ENCODE data around the gene ZBTB4. TPM values are rescaled to one million over a fixed set of nuclear protein-coding genes. Genes with fewer than 3 reads are reported as not detected.
A peak's percentile ranks its signal among the peaks of the same experiment; 100 is the strongest.

ZBTB4 gene
- total RNA-seq, 1 donor from 2014 or later, result 34.5 TPM

DNA sequence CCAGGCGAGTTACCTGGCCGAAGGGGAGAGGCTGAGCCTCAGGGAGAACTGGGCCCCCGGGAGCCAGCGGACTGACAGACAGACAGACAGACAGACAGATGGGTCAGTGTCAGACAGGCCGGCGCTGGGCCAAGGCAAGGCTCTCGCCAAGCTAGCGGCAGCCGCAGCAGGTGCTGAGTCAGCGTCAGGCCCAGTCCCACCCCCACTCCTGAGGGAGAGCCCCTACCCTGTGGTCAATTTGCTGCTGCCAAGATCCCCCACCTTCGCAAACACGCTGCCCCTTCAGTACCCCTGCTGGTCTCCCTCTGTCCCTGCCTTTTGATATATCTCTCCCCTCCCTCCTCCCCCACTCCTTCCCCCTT lies 38.6 kb downstream of the ZBTB4 start:
- Mint-ChIP-seq H3K27ac (peak overlapping the region; percentile 86), H3K27me3 (peaks cover 65% of the 10 kb centered on the region), H3K4me3 (peak overlapping the region; percentile 93), H3K9me3 (no peaks in the 10 kb centered on the region), H3K4me1 (ENCODE audit: unreplicated experiment) (peaks cover 29% of the 10 kb centered on the region), H3K36me3 (peaks cover 5% of the 10 kb centered on the region)
- no peak for DNase-seq (ENCODE audit: extremely low spot score, unreplicated experiment)
- TF ChIP-seq, protein P1, sequence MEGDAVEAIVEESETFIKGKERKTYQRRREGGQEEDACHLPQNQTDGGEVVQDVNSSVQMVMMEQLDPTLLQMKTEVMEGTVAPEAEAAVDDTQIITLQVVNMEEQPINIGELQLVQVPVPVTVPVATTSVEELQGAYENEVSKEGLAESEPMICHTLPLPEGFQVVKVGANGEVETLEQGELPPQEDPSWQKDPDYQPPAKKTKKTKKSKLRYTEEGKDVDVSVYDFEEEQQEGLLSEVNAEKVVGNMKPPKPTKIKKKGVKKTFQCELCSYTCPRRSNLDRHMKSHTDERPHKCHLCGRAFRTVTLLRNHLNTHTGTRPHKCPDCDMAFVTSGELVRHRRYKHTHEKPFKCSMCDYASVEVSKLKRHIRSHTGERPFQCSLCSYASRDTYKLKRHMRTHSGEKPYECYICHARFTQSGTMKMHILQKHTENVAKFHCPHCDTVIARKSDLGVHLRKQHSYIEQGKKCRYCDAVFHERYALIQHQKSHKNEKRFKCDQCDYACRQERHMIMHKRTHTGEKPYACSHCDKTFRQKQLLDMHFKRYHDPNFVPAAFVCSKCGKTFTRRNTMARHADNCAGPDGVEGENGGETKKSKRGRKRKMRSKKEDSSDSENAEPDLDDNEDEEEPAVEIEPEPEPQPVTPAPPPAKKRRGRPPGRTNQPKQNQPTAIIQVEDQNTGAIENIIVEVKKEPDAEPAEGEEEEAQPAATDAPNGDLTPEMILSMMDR (conservative IDR thresholded peaks at IDR 0.05), result peak; percentile 51

DNA sequence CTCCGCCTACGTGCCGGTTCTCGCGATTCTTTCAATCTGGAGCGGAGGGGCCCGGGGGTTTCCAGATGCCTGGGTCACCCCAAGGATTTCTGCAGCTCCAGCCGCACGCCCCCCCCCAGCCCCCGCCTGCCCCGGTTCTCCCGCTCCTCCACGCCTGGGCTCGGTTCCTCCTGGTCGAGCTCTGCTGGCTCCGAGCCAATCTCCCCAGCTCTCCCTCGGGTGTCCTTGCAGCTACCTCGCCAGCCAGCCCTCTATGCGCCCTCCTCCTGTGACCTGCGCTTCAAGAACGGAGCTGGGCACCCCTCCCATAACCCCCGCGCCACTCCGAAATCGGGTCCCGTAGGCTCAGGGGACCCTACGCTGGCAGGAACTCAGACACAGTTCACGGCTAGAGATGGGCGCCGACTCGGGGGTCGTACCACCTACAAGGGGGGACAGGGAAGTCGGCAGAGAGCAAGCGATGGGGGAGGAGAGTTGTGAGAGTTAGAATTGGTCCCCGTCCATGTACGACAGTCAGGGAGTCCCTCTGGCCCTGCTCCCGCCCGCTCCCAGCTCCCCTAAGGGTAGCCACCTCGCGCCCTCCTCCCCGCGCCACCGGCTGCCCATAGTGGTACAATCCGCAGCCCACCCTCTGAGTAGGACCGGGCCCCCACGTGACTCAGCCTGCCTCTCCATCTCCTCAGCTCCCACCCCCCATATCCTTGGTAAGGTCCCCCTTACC lies 39.2 kb downstream of the ZBTB4 start:
- Mint-ChIP-seq H3K27me3 (peaks cover 63% of the 10 kb centered on the region), H3K4me3 (peak overlapping the region; percentile 93), H3K4me1 (ENCODE audit: unreplicated experiment) (peaks cover 26% of the 10 kb centered on the region), H3K27ac (peak overlapping the region; percentile 86), H3K9me3 (no peaks in the 10 kb centered on the region), H3K36me3 (peaks cover 4% of the 10 kb centered on the region)
- TF ChIP-seq, protein P1 (conservative IDR thresholded peaks at IDR 0.05), result no peak
- DNase-seq (ENCODE audit: extremely low spot score, unreplicated experiment), result no peak

DNA sequence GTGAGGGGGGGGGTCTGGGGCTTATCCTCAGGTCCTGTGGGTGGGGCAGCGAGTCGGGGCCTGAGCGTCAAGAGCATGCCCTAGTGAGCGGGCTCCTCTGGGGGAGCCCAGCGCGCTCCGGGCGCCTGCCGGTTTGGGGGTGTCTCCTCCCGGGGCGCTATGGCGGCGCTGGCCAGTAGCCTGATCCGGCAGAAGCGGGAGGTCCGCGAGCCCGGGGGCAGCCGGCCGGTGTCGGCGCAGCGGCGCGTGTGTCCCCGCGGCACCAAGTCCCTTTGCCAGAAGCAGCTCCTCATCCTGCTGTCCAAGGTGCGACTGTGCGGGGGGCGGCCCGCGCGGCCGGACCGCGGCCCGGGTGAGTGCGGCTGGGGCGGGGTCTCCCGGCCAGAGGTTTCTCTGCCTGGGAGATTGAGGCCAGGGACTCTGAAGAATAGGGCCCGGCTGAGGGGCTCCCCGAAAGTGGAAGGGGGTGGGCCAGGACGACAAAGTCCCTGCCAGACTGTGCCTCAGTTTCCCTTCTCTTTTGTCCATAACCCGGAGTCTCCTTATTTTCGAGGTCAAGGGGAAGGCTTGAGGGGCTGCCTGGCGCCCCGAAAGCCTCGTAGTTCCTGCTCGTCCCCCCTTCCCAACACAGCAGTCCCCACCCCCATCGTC lies 39.8 kb downstream of the ZBTB4 start, which contains the start of gene FGF11:
TSS of gene FGF11 (plus strand) at position 51 of the 651 bp plus-strand sequence. CDS start at position 160, 109 bp downstream.
- H3K4me3 Mint-ChIP-seq, result peak within 1 kb of the TSS; percentile 93
- no peaks in the 10 kb centered on the region for H3K9me3 Mint-ChIP-seq
- H3K27me3 Mint-ChIP-seq, result peaks cover 64% of the 10 kb centered on the region
- H3K27ac Mint-ChIP-seq, result peak within 1 kb of the TSS; percentile 86
- H3K36me3 Mint-ChIP-seq, result peaks cover 4% of the 10 kb centered on the region
- H3K4me1 Mint-ChIP-seq (ENCODE audit: unreplicated experiment), result peaks cover 30% of the 10 kb centered on the region
- DNase-seq (ENCODE audit: extremely low spot score, unreplicated experiment), result no peak
- TF ChIP-seq, protein P1 (conservative IDR thresholded peaks at IDR 0.05), result no peak

DNA sequence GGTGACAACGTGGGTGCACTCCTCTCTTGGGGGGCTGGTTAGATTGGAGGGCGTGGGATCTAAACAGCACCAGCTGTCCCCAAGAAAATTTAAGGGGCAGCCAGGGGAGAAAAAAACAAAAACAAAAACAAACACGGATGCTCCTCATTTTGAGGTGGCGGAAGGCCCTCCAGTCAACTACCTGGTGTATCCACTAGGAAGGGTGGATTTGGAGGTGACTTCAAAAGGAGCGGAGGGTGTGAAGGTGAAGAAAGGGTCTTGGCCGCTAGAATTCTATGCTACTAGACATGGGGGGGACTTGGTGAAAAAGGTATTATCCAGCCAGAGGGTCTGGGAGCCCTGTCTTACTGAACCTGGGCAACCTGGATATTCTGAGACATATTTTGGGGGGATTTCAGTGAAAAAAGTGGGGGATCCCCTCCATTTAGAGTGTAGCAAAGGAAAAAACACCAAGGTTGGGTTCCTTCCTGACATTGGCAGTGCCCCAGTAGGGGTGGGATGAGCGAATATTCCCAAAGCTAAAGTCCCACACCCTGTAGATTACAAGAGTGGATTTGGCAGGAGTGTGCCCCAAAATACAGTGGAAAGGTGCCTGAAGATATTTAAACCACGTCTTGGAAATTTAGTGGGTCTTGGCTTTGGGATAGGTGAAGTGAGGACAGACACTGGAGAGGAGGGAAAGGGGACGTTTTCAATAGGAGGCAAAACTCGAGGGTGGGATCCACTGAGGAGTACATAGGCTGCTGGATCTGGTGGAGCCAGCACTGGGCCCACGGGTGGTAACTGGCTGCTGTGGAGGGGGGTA lies 40.6 kb downstream of the ZBTB4 start:
- no peaks in the 10 kb centered on the region for H3K9me3 Mint-ChIP-seq
- H3K36me3 Mint-ChIP-seq, result peaks cover 4% of the 10 kb centered on the region
- peaks cover 30% of the 10 kb centered on the region for H3K4me1 Mint-ChIP-seq (ENCODE audit: unreplicated experiment)
- TF ChIP-seq, protein P1 (conservative IDR thresholded peaks at IDR 0.05), result no peak
- H3K4me3 Mint-ChIP-seq, result peak overlapping the region; percentile 92
- DNase-seq (ENCODE audit: extremely low spot score, unreplicated experiment), result no peak
- peaks cover 60% of the 10 kb centered on the region for H3K27me3 Mint-ChIP-seq
- peak overlapping the region; percentile 86 for H3K27ac Mint-ChIP-seq

DNA sequence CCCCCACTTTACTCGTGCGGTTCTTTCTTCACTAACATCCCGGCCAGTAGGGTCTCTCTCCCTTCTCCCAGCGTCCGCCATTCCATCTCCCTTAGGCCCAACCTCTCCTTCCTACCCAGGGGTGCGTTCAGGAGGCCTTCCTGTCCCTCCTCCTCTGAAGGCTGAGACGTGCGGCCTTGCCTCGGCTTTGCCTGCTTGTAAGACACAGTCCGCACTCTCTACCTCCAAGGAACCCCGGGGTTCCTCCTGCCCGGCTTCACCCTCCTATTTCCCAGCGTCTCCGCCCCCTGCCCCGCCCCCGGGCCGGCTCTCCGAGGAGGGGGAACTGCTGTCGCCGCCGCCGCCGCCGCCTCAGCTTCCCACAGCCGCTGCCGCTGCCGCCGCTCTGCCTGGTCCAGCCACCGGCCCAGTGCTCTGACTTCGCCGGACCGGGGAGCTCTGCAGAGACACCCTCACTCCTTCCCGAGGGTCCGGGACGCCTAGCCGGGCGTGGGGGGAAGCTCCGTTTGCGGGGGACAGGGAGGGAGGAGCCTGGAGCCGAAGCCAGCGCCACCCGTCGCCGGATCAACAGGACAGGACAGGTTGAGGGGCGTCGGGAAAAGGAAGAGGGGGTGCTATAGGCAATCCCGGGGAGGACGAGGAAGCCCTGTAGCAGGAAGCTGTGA lies 41.3 kb downstream of the ZBTB4 start:
- DNase-seq (ENCODE audit: extremely low spot score, unreplicated experiment), result no peak
- TF ChIP-seq, protein P1 (conservative IDR thresholded peaks at IDR 0.05), result no peak
- Mint-ChIP-seq H3K4me1 (ENCODE audit: unreplicated experiment) (peaks cover 30% of the 10 kb centered on the region), H3K36me3 (peaks cover 4% of the 10 kb centered on the region), H3K27ac (peak overlapping the region; percentile 97), H3K9me3 (no peaks in the 10 kb centered on the region), H3K27me3 (peaks cover 53% of the 10 kb centered on the region), H3K4me3 (peak overlapping the region; percentile 92)
